H9 (cell line): ENCODE measurements around the gene TLE4. TPM values are rescaled to one million over a fixed set of nuclear protein-coding genes. Genes with fewer than 3 reads are reported as not detected.

Experiments
- DNase-seq: peaks from one replicate; pipeline ENCODE4 v3.0.0-alpha.2; 2017
- H2AFZ ChIP-seq: one replicate; pipeline ENCODE4 v1.6.1; 2013; ENCODE audit warnings: mild to moderate bottlenecking, low read length, control low read depth, moderate library complexity
- H2AK5ac ChIP-seq: 2 replicates; pipeline ENCODE4 v1.6.1; 2013; ENCODE audit warnings: low read length, control low read depth, mixed read lengths; ENCODE audit not compliant: insufficient read length
- H2BK120ac ChIP-seq: one replicate; pipeline ENCODE4 v1.6.1; 2013; ENCODE audit warnings: low read depth, mild to moderate bottlenecking, low read length, control low read depth, inconsistent platforms; ENCODE audit not compliant: poor library complexity, severe bottlenecking
- H2BK12ac ChIP-seq: 2 replicates; pipeline ENCODE4 v1.6.1; 2013; ENCODE audit warnings: low read length, control low read depth, mixed read lengths, low read depth; ENCODE audit not compliant: insufficient read length
- H2BK15ac ChIP-seq: 2 replicates; pipeline ENCODE4 v1.6.1; 2013; ENCODE audit warnings: low read depth, low read length, control low read depth
- H2BK20ac ChIP-seq: one replicate; pipeline ENCODE4 v1.6.1; 2013; ENCODE audit warnings: low read depth, mild to moderate bottlenecking, low read length, control low read depth, inconsistent platforms; ENCODE audit not compliant: poor library complexity, severe bottlenecking
- H2BK5ac ChIP-seq: 2 replicates; pipeline ENCODE4 v1.6.1; 2013; ENCODE audit warnings: low read length, control low read depth, mixed read lengths; ENCODE audit not compliant: insufficient read length
- H3K14ac ChIP-seq: 2 replicates; pipeline ENCODE4 v1.6.1; 2013; ENCODE audit warnings: low read length, control low read depth; ENCODE audit not compliant: insufficient read depth
- H3K18ac ChIP-seq: 2 replicates; pipeline ENCODE4 v1.6.1; 2013; ENCODE audit warnings: low read depth, mild to moderate bottlenecking, mixed read lengths, low read length, control low read depth; ENCODE audit not compliant: insufficient read length
- H3K23ac ChIP-seq: 2 replicates; pipeline ENCODE4 v1.6.1; 2013; ENCODE audit warnings: low read length, control low read depth, mixed read lengths, low read depth; ENCODE audit not compliant: insufficient read length
- H3K23me2 ChIP-seq: 2 replicates; pipeline ENCODE4 v1.6.1; 2013; ENCODE audit warnings: low read depth, mild to moderate bottlenecking, mixed read lengths, low read length, control low read depth; ENCODE audit not compliant: insufficient read length, poor library complexity, severe bottlenecking
- H3K27ac ChIP-seq: 2 replicates; pipeline ENCODE4 v1.5.1; 2013; ENCODE audit warnings: low read length, control low read depth, mixed read lengths, low read depth; ENCODE audit not compliant: insufficient read length
- H3K27me3 ChIP-seq: 2 replicates; pipeline ENCODE4 v1.6.1; 2013; ENCODE audit warnings: low read length, control low read depth, inconsistent platforms; ENCODE audit not compliant: insufficient read depth
- H3K4ac ChIP-seq: 2 replicates; pipeline ENCODE4 v1.6.1; 2013; ENCODE audit warnings: low read depth, mild to moderate bottlenecking, control low read depth, inconsistent platforms, low read length, moderate library complexity
- H3K4me1 ChIP-seq: 2 replicates; pipeline ENCODE4 v1.6.1; 2013; ENCODE audit warnings: low read length, control low read depth, inconsistent platforms; ENCODE audit not compliant: insufficient read depth
- H3K4me2 ChIP-seq: 2 replicates; pipeline ENCODE4 v1.6.1; 2013; ENCODE audit warnings: low read length, control low read depth, mixed read lengths; ENCODE audit not compliant: insufficient read length, insufficient read depth
- H3K56ac ChIP-seq: 2 replicates; pipeline ENCODE4 v1.6.1; 2013; ENCODE audit warnings: low read depth, mild to moderate bottlenecking, mixed read lengths, low read length, control low read depth; ENCODE audit not compliant: insufficient read length
- H3K79me1 ChIP-seq: 2 replicates; pipeline ENCODE4 v1.6.1; 2013; ENCODE audit warnings: low read depth, mild to moderate bottlenecking, moderate library complexity, low read length, control low read depth, inconsistent platforms; ENCODE audit not compliant: insufficient read depth, poor library complexity, severe bottlenecking
- H3K79me2 ChIP-seq: 2 replicates; pipeline ENCODE4 v1.6.1; 2013; ENCODE audit warnings: low read length, control low read depth, inconsistent platforms; ENCODE audit not compliant: insufficient read depth
- H3K9ac ChIP-seq: 2 replicates; pipeline ENCODE4 v1.6.1; 2013; ENCODE audit warnings: low read length, control low read depth, mixed read lengths; ENCODE audit not compliant: insufficient read length; ENCODE audit errors: extremely low read depth
- H3K9me3 ChIP-seq: one replicate; pipeline ENCODE4 v1.6.1; 2013; ENCODE audit warnings: low read depth, low read length, inconsistent platforms; ENCODE audit not compliant: control insufficient read depth
- H3T11ph ChIP-seq: one replicate; pipeline ENCODE4 v1.6.1; 2013; ENCODE audit warnings: mild to moderate bottlenecking, low read length, control low read depth, inconsistent platforms
- H4K20me1 ChIP-seq: one replicate; pipeline ENCODE4 v1.6.1; 2013; ENCODE audit not compliant: control insufficient read depth, insufficient read length, insufficient read depth
- H4K5ac ChIP-seq: 2 replicates; pipeline ENCODE4 v1.6.1; 2013; ENCODE audit warnings: low read depth, mild to moderate bottlenecking, mixed read lengths, low read length, control low read depth; ENCODE audit not compliant: insufficient read length
- H4K8ac ChIP-seq: replicated peaks from 2 replicates; pipeline ENCODE4 v1.6.1; 2013; ENCODE audit warnings: low read length, control low read depth, mixed read lengths, low read depth; ENCODE audit not compliant: insufficient read length
- H4K91ac ChIP-seq: 2 replicates; pipeline ENCODE4 v1.6.1; 2013; ENCODE audit warnings: low read depth, mild to moderate bottlenecking, moderate library complexity, mixed read lengths, low read length, control low read depth; ENCODE audit not compliant: insufficient read length
- H3K27ac Mint-ChIP-seq, 3 experiments: 2 replicates in 2 of 3; 3 replicates in 1 of 3; pipeline ENCODE4 v1.8.0; 2020 to 2021; ENCODE audit warnings: mixed read lengths in 3 of 3, mild to moderate bottlenecking in 1 of 3, moderate library complexity in 1 of 3
- H3K27me3 Mint-ChIP-seq: 2 replicates; pipeline ENCODE4 v1.8.0; 2021; ENCODE audit warnings: low read depth, mild to moderate bottlenecking, moderate library complexity, mixed read lengths
- H3K36me3 Mint-ChIP-seq, 3 experiments: 2 replicates in 2 of 3; 3 replicates in 1 of 3; pipeline ENCODE4 v1.8.0; 2020 to 2021; ENCODE audit warnings: low read depth in 3 of 3, mixed read lengths in 3 of 3; ENCODE audit not compliant: insufficient read depth in 1 of 3
- H3K4me1 Mint-ChIP-seq, 2 experiments: 2 replicates each; pipeline ENCODE4 v1.8.0; 2020; ENCODE audit warnings: mixed read lengths in 2 of 2
- H3K4me3 Mint-ChIP-seq, 2 experiments: 2 replicates in 1 of 2; 3 replicates in 1 of 2; pipeline ENCODE4 v1.8.0; 2020 to 2021; ENCODE audit warnings: mild to moderate bottlenecking in 2 of 2, mixed read lengths in 2 of 2, moderate library complexity in 1 of 2
- H3K9me3 Mint-ChIP-seq, 2 experiments: 2 replicates in 1 of 2; 3 replicates in 1 of 2; pipeline ENCODE4 v1.8.0; 2020; ENCODE audit warnings: mild to moderate bottlenecking in 2 of 2, mixed read lengths in 2 of 2, moderate library complexity in 1 of 2
- whole genome bisulfite sequencing: extraction: QIAGEN DNeasy Blood & Tissue Kit; methylation state at CpG from one replicate; pipeline ENCODE4 v1.1.7; 2013; ENCODE audit warnings: missing lambda C conversion rate, low lambda C conversion rate, mixed read lengths; ENCODE audit not compliant: insufficient read length; ENCODE audit errors: extremely low coverage; 5-methylcytosine and 5-hydroxymethylcytosine counted together
- total RNA-seq: library from RNA; stranded (reverse); gene quantifications from 2 replicates; pipeline ENCODE4 v1.2.1, GENCODE V29; 2021
- TF ChIP-seq, protein P1 (sequence below): fragments of 200-600 bp; sonication (generic); conservative IDR thresholded peaks from 3 replicates; pipeline ENCODE4 v1.8.0; 2021; ENCODE audit warnings: antibody characterized with exemption, mild to moderate bottlenecking

TLE4 gene
- total RNA-seq, 1 experiment from 2014 or later, result 35.1 TPM

DNA sequence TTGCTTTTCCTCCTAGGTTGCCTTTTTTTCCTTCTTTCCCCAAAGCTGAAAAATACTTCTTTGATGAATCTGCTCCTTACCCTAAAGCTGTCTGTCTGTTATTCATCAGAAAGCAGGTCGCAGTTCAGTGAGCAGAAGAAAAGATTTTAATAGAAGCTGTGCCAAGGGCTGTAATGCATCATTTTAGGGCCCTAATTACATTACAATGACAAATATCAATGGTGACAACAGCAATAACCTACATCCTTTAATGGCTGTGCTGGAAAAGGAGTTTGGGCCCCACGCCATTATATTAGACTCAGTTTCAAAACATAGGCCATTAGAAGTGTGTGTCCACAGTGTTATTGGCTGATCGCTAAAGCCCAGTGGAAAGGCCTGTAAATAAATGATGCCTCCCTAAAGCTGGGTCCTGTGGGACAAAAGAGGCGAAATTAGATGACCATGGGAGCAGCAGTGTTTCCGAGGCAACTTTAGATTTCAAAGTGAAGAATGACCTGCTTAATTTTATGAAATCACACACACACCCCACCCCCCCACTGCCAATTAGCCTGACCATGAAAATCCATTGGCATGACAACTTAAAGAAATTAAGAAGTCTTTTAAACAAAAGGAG is 38.4 kb downstream of the TLE4 start:
- H3K14ac ChIP-seq, result no peak overlapping the region
- H2BK5ac ChIP-seq, result no peak overlapping the region
- peaks cover 9% of the 10 kb centered on the region in 2 experiments; a peak in 4 of 5 replicates for H3K9me3 Mint-ChIP-seq
- no peak overlapping the region for H3K4me2 ChIP-seq
- TF ChIP-seq, protein P1, sequence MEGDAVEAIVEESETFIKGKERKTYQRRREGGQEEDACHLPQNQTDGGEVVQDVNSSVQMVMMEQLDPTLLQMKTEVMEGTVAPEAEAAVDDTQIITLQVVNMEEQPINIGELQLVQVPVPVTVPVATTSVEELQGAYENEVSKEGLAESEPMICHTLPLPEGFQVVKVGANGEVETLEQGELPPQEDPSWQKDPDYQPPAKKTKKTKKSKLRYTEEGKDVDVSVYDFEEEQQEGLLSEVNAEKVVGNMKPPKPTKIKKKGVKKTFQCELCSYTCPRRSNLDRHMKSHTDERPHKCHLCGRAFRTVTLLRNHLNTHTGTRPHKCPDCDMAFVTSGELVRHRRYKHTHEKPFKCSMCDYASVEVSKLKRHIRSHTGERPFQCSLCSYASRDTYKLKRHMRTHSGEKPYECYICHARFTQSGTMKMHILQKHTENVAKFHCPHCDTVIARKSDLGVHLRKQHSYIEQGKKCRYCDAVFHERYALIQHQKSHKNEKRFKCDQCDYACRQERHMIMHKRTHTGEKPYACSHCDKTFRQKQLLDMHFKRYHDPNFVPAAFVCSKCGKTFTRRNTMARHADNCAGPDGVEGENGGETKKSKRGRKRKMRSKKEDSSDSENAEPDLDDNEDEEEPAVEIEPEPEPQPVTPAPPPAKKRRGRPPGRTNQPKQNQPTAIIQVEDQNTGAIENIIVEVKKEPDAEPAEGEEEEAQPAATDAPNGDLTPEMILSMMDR, result no peak
- no peak overlapping the region for H4K8ac ChIP-seq
- H3K4me3 Mint-ChIP-seq, result no peak overlapping the region
- peak overlapping the region in 1 of 3 experiments; percentile 65; a peak in 1 of 7 replicates for H3K27ac Mint-ChIP-seq
- no peak overlapping the region for H2BK15ac ChIP-seq
- no peak overlapping the region for H3T11ph ChIP-seq
- H3K79me1 ChIP-seq, result peaks cover 4% of the 10 kb centered on the region
- H3K36me3 Mint-ChIP-seq, result peaks cover 10 to 12% (median 11%) of the 10 kb centered on the region in 3 experiments; a peak in 6 of 7 replicates
- H3K56ac ChIP-seq, result no peak overlapping the region
- WGBS, result no CpG with 5 or more reads among the region's 5 CpGs
- peaks cover 43 to 47% of the 10 kb centered on the region in 2 experiments for H3K4me1 Mint-ChIP-seq
- no peak overlapping the region for H3K9ac ChIP-seq
- no peaks in the 10 kb centered on the region for H3K27me3 ChIP-seq
- H3K9me3 ChIP-seq, result no peaks in the 10 kb centered on the region
- no peak overlapping the region for H2AK5ac ChIP-seq
- no peak overlapping the region for H3K18ac ChIP-seq
- no peak overlapping the region for H4K5ac ChIP-seq
- no peaks in the 10 kb centered on the region for H3K23me2 ChIP-seq
- no peaks in the 10 kb centered on the region for H3K79me2 ChIP-seq
- peaks cover 11% of the 10 kb centered on the region for H3K4me1 ChIP-seq
- no peak overlapping the region for H3K4ac ChIP-seq
- no peak overlapping the region for H2AFZ ChIP-seq
- no peak overlapping the region for H2BK12ac ChIP-seq
- H3K27ac ChIP-seq, result no peak overlapping the region
- H3K23ac ChIP-seq, result no peak overlapping the region
- no peaks in the 10 kb centered on the region for H3K27me3 Mint-ChIP-seq
- no peak for DNase-seq
- H4K91ac ChIP-seq, result no peak overlapping the region
- H4K20me1 ChIP-seq, result no peaks in the 10 kb centered on the region
- H2BK20ac ChIP-seq, result no peak overlapping the region
- no peak overlapping the region for H2BK120ac ChIP-seq
